C4-2B (cell line): Measurements from ENCODE around the gene JDP2.

Experiments used
- ZFX ChIP-seq: fragments of 450-650 bp; IDR thresholded peaks from 2 replicates; pipeline ENCODE4 v1.6.1; 2017
- TF ChIP-seq, protein P1 (sequence below): fragments of 450-650 bp; conservative IDR thresholded peaks from 2 replicates; pipeline ENCODE4 v1.5.1; 2017; ENCODE audit warnings: mild to moderate bottlenecking

DNA sequence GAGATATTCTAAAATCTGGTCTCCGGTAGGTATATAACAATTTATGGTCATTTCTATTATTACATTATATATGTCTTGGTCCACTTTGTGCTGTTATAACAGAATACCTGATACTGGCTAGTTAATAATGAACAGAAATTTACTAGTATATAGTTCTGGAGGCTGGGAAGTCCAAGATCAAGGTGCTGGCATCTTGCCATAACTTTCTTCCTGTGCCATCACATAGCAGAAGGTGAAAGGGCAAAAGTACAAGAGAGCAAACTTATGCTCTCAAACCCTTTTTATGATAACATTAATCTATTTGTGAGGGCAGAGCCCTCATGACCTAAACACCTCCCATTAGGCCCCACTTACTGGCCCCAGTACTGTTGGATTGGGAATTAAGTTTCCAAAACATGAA is 76.6 kb downstream of the JDP2 start:
- TF ChIP-seq, protein P1, sequence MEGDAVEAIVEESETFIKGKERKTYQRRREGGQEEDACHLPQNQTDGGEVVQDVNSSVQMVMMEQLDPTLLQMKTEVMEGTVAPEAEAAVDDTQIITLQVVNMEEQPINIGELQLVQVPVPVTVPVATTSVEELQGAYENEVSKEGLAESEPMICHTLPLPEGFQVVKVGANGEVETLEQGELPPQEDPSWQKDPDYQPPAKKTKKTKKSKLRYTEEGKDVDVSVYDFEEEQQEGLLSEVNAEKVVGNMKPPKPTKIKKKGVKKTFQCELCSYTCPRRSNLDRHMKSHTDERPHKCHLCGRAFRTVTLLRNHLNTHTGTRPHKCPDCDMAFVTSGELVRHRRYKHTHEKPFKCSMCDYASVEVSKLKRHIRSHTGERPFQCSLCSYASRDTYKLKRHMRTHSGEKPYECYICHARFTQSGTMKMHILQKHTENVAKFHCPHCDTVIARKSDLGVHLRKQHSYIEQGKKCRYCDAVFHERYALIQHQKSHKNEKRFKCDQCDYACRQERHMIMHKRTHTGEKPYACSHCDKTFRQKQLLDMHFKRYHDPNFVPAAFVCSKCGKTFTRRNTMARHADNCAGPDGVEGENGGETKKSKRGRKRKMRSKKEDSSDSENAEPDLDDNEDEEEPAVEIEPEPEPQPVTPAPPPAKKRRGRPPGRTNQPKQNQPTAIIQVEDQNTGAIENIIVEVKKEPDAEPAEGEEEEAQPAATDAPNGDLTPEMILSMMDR: no peak
- TF ChIP-seq ZFX: no peak
